ENCODE results near the gene ATXN1. TPM values are rescaled to one million over a fixed set of nuclear protein-coding genes. Genes with fewer than 3 reads are reported as not detected.

Gene ATXN1
- total RNA-seq, 1 experiment from 2014 or later = 27.0 TPM

GRCh38 chr6:16570221-16570553 lies 191.1 kb downstream of the ATXN1 start:
- H3K36me3 ChIP-seq (ENCODE audit: low read depth, low read length) = no peaks in the 10 kb centered on the region
- ATAC-seq = no peak
- intact Hi-C loops (cut with micrococcal nuclease) = loop anchor here (10.0 kb wide), 1 partner anchor 135 kb away; no protein-coding TSS in a partner anchor
- H3K4me3 ChIP-seq (ENCODE audit: low read length) = no peak overlapping the region
- H3K27ac ChIP-seq (ENCODE audit: low read length) = no peak overlapping the region
- no peaks in the 10 kb centered on the region for H3K79me2 ChIP-seq (ENCODE audit: low read length)
- no peak overlapping the region for H3K4me2 ChIP-seq (ENCODE audit: low read length)
- H3K4me1 ChIP-seq (ENCODE audit: insufficient read depth, low read length) = peaks cover 5% of the 10 kb centered on the region; the same call in 1 of the 2 replicates
- H3K9me3 ChIP-seq (ENCODE audit: low read length) = no peaks in the 10 kb centered on the region
- ChIA-PET CTCF (no interaction called here), POLR2A (ENCODE audit: unreplicated experiment) (no interaction called here)
- no peaks in the 10 kb centered on the region for H3K9me2 ChIP-seq (replicated peaks; ENCODE audit: low read length)
- BruUV-seq (replicated peaks) = no TSS peak
- no peak overlapping the region for H3K9ac ChIP-seq (ENCODE audit: low read length)
- H4K20me1 ChIP-seq (ENCODE audit: low read length) = no peaks in the 10 kb centered on the region
- TF ChIP-seq CTCF (conservative IDR thresholded peaks at IDR 0.05; ENCODE audit: low read depth, low read length) (no peak), EZH2phosphoT487 (IDR thresholded peaks at IDR 0.05; ENCODE audit: borderline replicate concordance, low read length) (no peak), EZH2 (IDR thresholded peaks at IDR 0.05; ENCODE audit: low read length, unreplicated experiment) (no peak)
- H3F3A ChIP-seq (ENCODE audit: low read length, unreplicated experiment) = no peaks in the 10 kb centered on the region
- no peak overlapping the region for H2AFZ ChIP-seq (ENCODE audit: low read length)
- no peak for DNase-seq
- H3K27me3 ChIP-seq (ENCODE audit: low read length) = no peaks in the 10 kb centered on the region

- H3K36me3 ChIP-seq (ENCODE audit: low read depth, low read length) = no peaks in the 10 kb centered on the region
- no peak overlapping the region for H3K4me3 ChIP-seq (ENCODE audit: low read length)
- DNase-seq = no peak
- peaks cover 5% of the 10 kb centered on the region; the same call in 1 of the 2 replicates for H3K4me1 ChIP-seq (ENCODE audit: insufficient read depth, low read length)
- TF ChIP-seq CTCF (conservative IDR thresholded peaks at IDR 0.05; ENCODE audit: low read depth, low read length) (no peak), EZH2 (IDR thresholded peaks at IDR 0.05; ENCODE audit: low read length, unreplicated experiment) (no peak), EZH2phosphoT487 (IDR thresholded peaks at IDR 0.05; ENCODE audit: borderline replicate concordance, low read length) (no peak)
- no peak overlapping the region for H3K27ac ChIP-seq (ENCODE audit: low read length)
- H3F3A ChIP-seq (ENCODE audit: low read length, unreplicated experiment) = no peaks in the 10 kb centered on the region
- no peaks in the 10 kb centered on the region for H4K20me1 ChIP-seq (ENCODE audit: low read length)
- H3K79me2 ChIP-seq (ENCODE audit: low read length) = no peaks in the 10 kb centered on the region
- no peak overlapping the region for H3K9ac ChIP-seq (ENCODE audit: low read length)
- intact Hi-C loops (cut with micrococcal nuclease) = no loop called here
- H3K9me3 ChIP-seq (ENCODE audit: low read length) = no peaks in the 10 kb centered on the region
- no peak for ATAC-seq
- CTCF ChIA-PET = interaction anchor here (0.8 kb wide), 1 partner anchor 20 kb away, joined by 6 read pairs; no protein-coding TSS in a partner anchor
- H3K9me2 ChIP-seq (replicated peaks; ENCODE audit: low read length) = no peaks in the 10 kb centered on the region
- no peak overlapping the region for H2AFZ ChIP-seq (ENCODE audit: low read length)
- no peaks in the 10 kb centered on the region for H3K27me3 ChIP-seq (ENCODE audit: low read length)
- no TSS peak for BruUV-seq (replicated peaks)
- H3K4me2 ChIP-seq (ENCODE audit: low read length) = no peak overlapping the region
- POLR2A ChIA-PET (ENCODE audit: unreplicated experiment) = no interaction called here
These were observed 193.1 kb downstream of the ATXN1 start for GRCh38 chr6:16568128-16568527.

GRCh38 chr6:16567071-16567470 lies 194.2 kb downstream of the ATXN1 start:
- H3K4me3 ChIP-seq (ENCODE audit: low read length) = no peak overlapping the region
- H3K9me3 ChIP-seq (ENCODE audit: low read length) = no peaks in the 10 kb centered on the region
- H3K27ac ChIP-seq (ENCODE audit: low read length) = no peak overlapping the region
- no peaks in the 10 kb centered on the region for H4K20me1 ChIP-seq (ENCODE audit: low read length)
- ChIA-PET POLR2A (ENCODE audit: unreplicated experiment) (no interaction called here), CTCF (no interaction called here)
- TF ChIP-seq CTCF (conservative IDR thresholded peaks at IDR 0.05; ENCODE audit: low read depth, low read length) (no peak), EZH2 (IDR thresholded peaks at IDR 0.05; ENCODE audit: low read length, unreplicated experiment) (no peak), EZH2phosphoT487 (IDR thresholded peaks at IDR 0.05; ENCODE audit: borderline replicate concordance, low read length) (no peak)
- no peak for ATAC-seq
- no peaks in the 10 kb centered on the region for H3K79me2 ChIP-seq (ENCODE audit: low read length)
- intact Hi-C loops (cut with micrococcal nuclease) = no loop called here
- H3F3A ChIP-seq (ENCODE audit: low read length, unreplicated experiment) = no peaks in the 10 kb centered on the region
- H3K4me1 ChIP-seq (ENCODE audit: insufficient read depth, low read length) = peaks cover 5% of the 10 kb centered on the region; the same call in 1 of the 2 replicates
- H3K9me2 ChIP-seq (replicated peaks; ENCODE audit: low read length) = no peaks in the 10 kb centered on the region
- no TSS peak for BruUV-seq (replicated peaks)
- H3K4me2 ChIP-seq (ENCODE audit: low read length) = no peak overlapping the region
- DNase-seq = no peak
- no peaks in the 10 kb centered on the region for H3K27me3 ChIP-seq (ENCODE audit: low read length)
- H2AFZ ChIP-seq (ENCODE audit: low read length) = no peak overlapping the region
- no peaks in the 10 kb centered on the region for H3K36me3 ChIP-seq (ENCODE audit: low read depth, low read length)
- H3K9ac ChIP-seq (ENCODE audit: low read length) = no peak overlapping the region

All from PC-3 (cell line).